ENCODE measurements around the gene MSH2.
"Not testable (repeated sequence)": the region's sequence is repeated elsewhere in the genome, so short reads cannot be mapped to it uniquely, and the experiment has no call there.

The MSH2 gene

DNA sequence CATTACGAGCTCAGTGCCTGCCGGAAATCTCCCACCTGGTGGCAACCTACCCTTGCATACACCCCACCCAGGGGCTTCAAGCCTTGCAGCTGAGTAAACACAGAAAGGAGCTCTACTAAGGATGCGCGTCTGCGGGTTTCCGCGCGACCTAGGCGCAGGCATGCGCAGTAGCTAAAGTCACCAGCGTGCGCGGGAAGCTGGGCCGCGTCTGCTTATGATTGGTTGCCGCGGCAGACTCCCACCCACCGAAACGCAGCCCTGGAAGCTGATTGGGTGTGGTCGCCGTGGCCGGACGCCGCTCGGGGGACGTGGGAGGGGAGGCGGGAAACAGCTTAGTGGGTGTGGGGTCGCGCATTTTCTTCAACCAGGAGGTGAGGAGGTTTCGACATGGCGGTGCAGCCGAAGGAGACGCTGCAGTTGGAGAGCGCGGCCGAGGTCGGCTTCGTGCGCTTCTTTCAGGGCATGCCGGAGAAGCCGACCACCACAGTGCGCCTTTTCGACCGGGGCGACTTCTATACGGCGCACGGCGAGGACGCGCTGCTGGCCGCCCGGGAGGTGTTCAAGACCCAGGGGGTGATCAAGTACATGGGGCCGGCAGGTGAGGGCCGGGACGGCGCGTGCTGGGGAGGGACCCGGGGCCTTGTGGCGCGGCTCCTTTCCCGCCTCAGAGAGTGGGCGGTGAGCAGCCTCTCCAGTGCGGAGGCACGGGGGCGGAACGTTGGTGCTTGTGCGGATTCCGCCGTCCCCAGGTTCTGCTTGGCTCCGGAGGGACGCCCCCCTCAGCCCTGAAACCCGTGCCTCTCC lies at the start of gene MSH2:
Gene MSH2 (plus strand): TSS at position 352 of the 804 bp plus-strand sequence. CDS start 36 bp downstream, at position 388.
- H3K27ac Mint-ChIP-seq: peak within 1 kb of the TSS; percentile 81
- peaks cover 33% of the 10 kb centered on the region for H3K4me1 Mint-ChIP-seq
- peaks cover 24% of the 10 kb centered on the region for H3K36me3 Mint-ChIP-seq
- H3K9me3 Mint-ChIP-seq: no peaks in the 10 kb centered on the region
- ATAC-seq: peak; percentile 99
- no peaks in the 10 kb centered on the region for H3K27me3 Mint-ChIP-seq
- peak within 1 kb of the TSS; percentile 93 for H3K4me3 Mint-ChIP-seq

DNA sequence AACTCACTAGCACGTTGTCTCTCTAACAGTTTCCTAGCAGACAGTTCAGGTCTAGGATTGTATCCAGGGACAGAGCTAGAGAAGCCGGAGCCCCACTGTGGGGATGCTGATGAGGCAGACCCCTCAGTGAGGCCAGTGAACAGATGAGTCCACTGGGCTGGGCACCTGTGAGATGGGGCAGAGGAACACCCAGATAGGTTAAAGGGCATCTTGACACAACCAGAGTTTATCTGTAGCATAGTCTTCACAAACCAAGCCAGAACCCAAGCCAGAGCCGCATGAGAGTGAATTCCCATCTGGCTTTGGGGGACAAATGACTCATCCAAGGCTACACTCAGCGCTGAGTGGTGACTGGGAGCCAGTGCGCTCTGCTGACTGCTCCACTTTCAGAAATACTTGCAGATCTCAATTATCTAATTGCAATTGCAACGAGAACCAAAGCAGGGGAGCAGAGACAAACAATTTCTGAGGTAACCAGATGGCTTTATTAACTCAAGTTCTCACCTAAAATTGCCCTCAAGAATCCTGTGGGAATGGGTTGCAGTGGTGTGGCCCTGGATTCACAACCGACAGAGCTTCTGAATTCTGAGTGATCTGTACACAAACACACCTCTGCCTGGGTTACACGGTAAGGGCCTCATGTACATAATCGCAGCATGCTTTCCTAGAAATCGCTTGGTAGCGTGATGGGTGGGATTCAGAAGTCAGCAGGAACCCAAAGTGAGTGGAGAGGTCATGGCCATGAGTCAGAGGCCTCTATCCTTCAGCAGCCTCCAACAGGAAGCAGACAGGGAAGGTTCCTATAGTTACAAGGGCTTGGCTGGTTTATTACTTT lies 48.7 kb upstream of the MSH2 start:
- Mint-ChIP-seq H3K9me3 (no peaks in the 10 kb centered on the region), H3K27ac (no peak overlapping the region)
- no peak for ATAC-seq

DNA sequence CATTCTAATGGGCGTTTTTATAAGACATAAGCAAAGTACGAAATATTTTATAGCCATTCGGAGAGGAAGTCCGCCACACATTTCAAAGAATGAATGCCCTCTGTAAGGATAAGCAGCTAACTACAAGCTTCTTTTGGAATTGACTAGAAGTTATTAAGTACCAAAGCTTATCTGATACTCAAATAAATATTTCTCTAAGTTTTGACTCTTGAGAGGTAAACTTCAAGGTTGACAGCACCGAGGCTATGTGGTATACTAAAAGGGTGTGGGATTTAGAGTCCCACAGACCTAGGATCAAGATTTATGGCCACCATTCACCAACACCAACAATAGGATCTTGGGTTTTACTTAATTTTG lies 48.1 kb upstream of the MSH2 start:
- H3K4me3 Mint-ChIP-seq: no peak overlapping the region
- peaks cover 6% of the 10 kb centered on the region for H3K27me3 Mint-ChIP-seq
- no peak overlapping the region for H3K27ac Mint-ChIP-seq
- ATAC-seq: no peak
- no peaks in the 10 kb centered on the region for H3K4me1 Mint-ChIP-seq
- H3K9me3 Mint-ChIP-seq: no peaks in the 10 kb centered on the region
- H3K36me3 Mint-ChIP-seq: no peaks in the 10 kb centered on the region

More for the DNA sequence above, 48.7 kb upstream of the MSH2 start:
- Mint-ChIP-seq H3K4me3 (no peak overlapping the region), H3K4me1 (no peaks in the 10 kb centered on the region), H3K36me3 (no peaks in the 10 kb centered on the region), H3K27me3 (peaks cover 6% of the 10 kb centered on the region)

GRCh38 chr2:47357483-47357882 lies 45.5 kb upstream of the MSH2 start:
- Mint-ChIP-seq H3K36me3 (no peaks in the 10 kb centered on the region), H3K27me3 (peaks cover 6% of the 10 kb centered on the region), H3K4me3 (no peak overlapping the region), H3K4me1 (no peaks in the 10 kb centered on the region), H3K9me3 (no peaks in the 10 kb centered on the region), H3K27ac (no peak overlapping the region)
- ATAC-seq: no peak

- ATAC-seq: no peak
- Mint-ChIP-seq H3K4me3 (no peak overlapping the region), H3K9me3 (peaks cover 3% of the 10 kb centered on the region), H3K4me1 (no peaks in the 10 kb centered on the region), H3K36me3 (no peaks in the 10 kb centered on the region), H3K27me3 (peaks cover 6% of the 10 kb centered on the region), H3K27ac (no peak overlapping the region)
Measured at GRCh38 chr2:47359375-47359868, 43.5 kb upstream of the MSH2 start.

DNA sequence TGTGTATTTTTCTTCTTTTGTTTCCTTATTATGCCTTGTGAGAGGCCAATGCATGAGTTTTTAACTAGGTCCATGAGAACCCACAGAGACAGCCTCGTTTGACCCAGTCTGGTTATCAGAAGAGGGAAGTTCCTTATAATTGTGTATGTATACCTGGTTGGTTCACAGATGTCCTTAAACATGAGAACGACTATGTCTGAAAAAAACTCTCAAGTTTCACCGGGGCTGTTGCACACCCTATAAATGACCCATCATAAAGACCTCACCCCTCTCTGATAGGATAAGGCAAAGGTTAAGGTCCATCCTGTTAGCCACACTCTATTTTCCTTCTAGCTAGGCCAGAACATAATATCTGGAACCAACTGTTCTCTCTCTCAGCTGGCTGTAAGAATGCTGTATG lies 42.7 kb upstream of the MSH2 start:
- Mint-ChIP-seq H3K27ac (no peak overlapping the region), H3K4me1 (no peaks in the 10 kb centered on the region), H3K9me3 (peaks cover 3% of the 10 kb centered on the region), H3K4me3 (no peak overlapping the region), H3K27me3 (peaks cover 6% of the 10 kb centered on the region), H3K36me3 (no peaks in the 10 kb centered on the region)
- no peak for ATAC-seq

- no peak overlapping the region for H3K4me3 Mint-ChIP-seq
- no peaks in the 10 kb centered on the region for H3K36me3 Mint-ChIP-seq
- no peaks in the 10 kb centered on the region for H3K4me1 Mint-ChIP-seq
- peaks cover 3% of the 10 kb centered on the region for H3K9me3 Mint-ChIP-seq
- no peak overlapping the region for H3K27ac Mint-ChIP-seq
- ATAC-seq: no peak
- peaks cover 6% of the 10 kb centered on the region for H3K27me3 Mint-ChIP-seq
Measured at GRCh38 chr2:47360927-47361326, 42.0 kb upstream of the MSH2 start.

- H3K4me1 Mint-ChIP-seq, H3K27ac Mint-ChIP-seq, ATAC-seq, H3K36me3 Mint-ChIP-seq, H3K4me3 Mint-ChIP-seq, H3K9me3 Mint-ChIP-seq, H3K27me3 Mint-ChIP-seq: not testable (repeated sequence)
Measured at GRCh38 chr2:47361505-47362229, 41.3 kb upstream of the MSH2 start.

- Mint-ChIP-seq H3K27ac (no peak overlapping the region), H3K36me3 (no peaks in the 10 kb centered on the region)
Measured at GRCh38 chr2:47373747-47374146, 29.2 kb upstream of the MSH2 start.

DNA sequence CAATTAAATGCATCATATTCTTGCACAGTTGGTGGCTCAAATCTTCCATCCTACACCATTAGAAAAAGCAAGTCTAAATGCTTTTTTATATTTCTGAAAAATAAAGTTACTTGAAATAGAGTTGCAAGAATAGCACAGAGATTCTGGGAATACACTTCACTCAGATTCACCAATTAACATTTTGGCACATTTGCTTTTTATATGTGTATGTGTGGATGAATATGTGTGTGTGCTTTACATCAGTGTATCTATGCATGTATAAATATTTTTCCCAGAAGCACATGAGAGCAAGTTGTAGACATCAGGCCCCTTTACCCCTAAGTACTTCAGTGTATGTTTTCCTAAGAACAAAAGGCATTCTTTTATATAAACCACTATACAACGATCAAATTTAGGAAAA lies 27.6 kb upstream of the MSH2 start:
- no peak overlapping the region for H3K4me3 Mint-ChIP-seq
- H3K4me1 Mint-ChIP-seq: no peaks in the 10 kb centered on the region
- no peaks in the 10 kb centered on the region for H3K9me3 Mint-ChIP-seq
- no peaks in the 10 kb centered on the region for H3K36me3 Mint-ChIP-seq
- no peak for ATAC-seq
- H3K27me3 Mint-ChIP-seq: peaks cover 8% of the 10 kb centered on the region
- no peak overlapping the region for H3K27ac Mint-ChIP-seq

More at GRCh38 chr2:47373747-47374146, 29.2 kb upstream of the MSH2 start:
- Mint-ChIP-seq H3K4me3 (no peak overlapping the region), H3K27me3 (peaks cover 13% of the 10 kb centered on the region), H3K9me3 (no peaks in the 10 kb centered on the region), H3K4me1 (peaks cover 2% of the 10 kb centered on the region)
- ATAC-seq: no peak

GRCh38 chr2:47379384-47379783 lies 23.6 kb upstream of the MSH2 start:
- Mint-ChIP-seq H3K4me3 (no peak overlapping the region), H3K36me3 (no peaks in the 10 kb centered on the region), H3K9me3 (no peaks in the 10 kb centered on the region), H3K27me3 (no peaks in the 10 kb centered on the region), H3K4me1 (no peaks in the 10 kb centered on the region), H3K27ac (no peak overlapping the region)
- ATAC-seq: no peak

DNA sequence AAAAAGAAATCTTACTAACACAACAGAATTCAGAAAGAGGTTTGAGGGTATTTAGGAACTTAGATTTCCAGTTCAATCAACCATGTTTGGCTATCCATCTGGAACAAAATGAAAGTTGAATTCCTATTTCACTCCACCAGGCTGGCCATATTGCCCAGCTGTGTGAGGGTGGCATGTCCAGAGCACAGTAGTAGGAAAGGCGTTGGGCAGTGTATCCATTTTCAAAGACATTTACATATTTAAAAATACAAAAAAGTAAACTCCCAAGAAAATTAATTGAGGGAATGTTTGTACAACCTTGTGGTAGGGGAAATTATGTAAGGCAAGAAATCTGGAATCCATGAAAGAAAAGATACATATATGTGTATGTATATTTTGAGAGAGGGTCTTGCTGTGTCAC lies 21.5 kb upstream of the MSH2 start:
- no peaks in the 10 kb centered on the region for H3K4me1 Mint-ChIP-seq
- no peak overlapping the region for H3K4me3 Mint-ChIP-seq
- ATAC-seq: no peak
- H3K36me3 Mint-ChIP-seq: no peaks in the 10 kb centered on the region
- no peaks in the 10 kb centered on the region for H3K27me3 Mint-ChIP-seq
- no peak overlapping the region for H3K27ac Mint-ChIP-seq
- H3K9me3 Mint-ChIP-seq: no peaks in the 10 kb centered on the region

GRCh38 chr2:47386551-47386950 lies 16.4 kb upstream of the MSH2 start:
- H3K27ac Mint-ChIP-seq: no peak overlapping the region
- no peak overlapping the region for H3K4me3 Mint-ChIP-seq
- no peaks in the 10 kb centered on the region for H3K36me3 Mint-ChIP-seq
- H3K9me3 Mint-ChIP-seq: no peaks in the 10 kb centered on the region
- no peaks in the 10 kb centered on the region for H3K27me3 Mint-ChIP-seq
- H3K4me1 Mint-ChIP-seq: no peaks in the 10 kb centered on the region
- no peak for ATAC-seq

- no peaks in the 10 kb centered on the region for H3K4me1 Mint-ChIP-seq
- ATAC-seq: no peak
- no peak overlapping the region for H3K27ac Mint-ChIP-seq
- no peaks in the 10 kb centered on the region for H3K9me3 Mint-ChIP-seq
- H3K27me3 Mint-ChIP-seq: no peaks in the 10 kb centered on the region
- no peaks in the 10 kb centered on the region for H3K36me3 Mint-ChIP-seq
- no peak overlapping the region for H3K4me3 Mint-ChIP-seq
Measured at GRCh38 chr2:47388888-47389287, 14.1 kb upstream of the MSH2 start.

GRCh38 chr2:47389692-47390091 lies 13.3 kb upstream of the MSH2 start:
- Mint-ChIP-seq H3K4me3 (no peak overlapping the region), H3K4me1 (no peaks in the 10 kb centered on the region), H3K9me3 (no peaks in the 10 kb centered on the region), H3K27me3 (no peaks in the 10 kb centered on the region), H3K27ac (no peak overlapping the region), H3K36me3 (no peaks in the 10 kb centered on the region)
- ATAC-seq: no peak

Data from stimulated activated memory B cell treated with anti-CD40 and anti-IgM and Interleukin-4, amounts not matched to agents 10 μg/mL and 1 μg/mL and 100 μg/mL, for 72 hours (primary cell).